HS-27A (cell line): ENCODE results near the gene ARHGAP18.

Experiments used
- DNase-seq: peaks from one replicate; pipeline ENCODE4 v3.0.0-alpha.2; 2012; ENCODE audit warnings: low read depth, missing footprints

ARHGAP18 gene

GRCh38 chr6:129665555-129665954 is 44.4 kb downstream of the ARHGAP18 start:
- DNase-seq, result no peak

- no peak for DNase-seq
Measured at GRCh38 chr6:129663531-129663930, 46.4 kb downstream of the ARHGAP18 start.

- no peak for DNase-seq
Measured at GRCh38 chr6:129662980-129663431, 47.0 kb downstream of the ARHGAP18 start.

- no peak for DNase-seq
Measured at GRCh38 chr6:129662406-129662766, 47.6 kb downstream of the ARHGAP18 start.

GRCh38 chr6:129661536-129662405 is 48.2 kb downstream of the ARHGAP18 start:
- DNase-seq, result no peak

GRCh38 chr6:129660346-129660676 is 49.7 kb downstream of the ARHGAP18 start:
- DNase-seq, result no peak

GRCh38 chr6:129659590-129660345 is 50.2 kb downstream of the ARHGAP18 start:
- DNase-seq, result no peak

GRCh38 chr6:129659167-129659566 is 50.8 kb downstream of the ARHGAP18 start:
- DNase-seq, result no peak

- no peak for DNase-seq
Measured at GRCh38 chr6:129657483-129657882, 52.5 kb downstream of the ARHGAP18 start.

- no peak for DNase-seq
Measured at GRCh38 chr6:129655334-129655733, 54.6 kb downstream of the ARHGAP18 start.

- no peak for DNase-seq
Measured at GRCh38 chr6:129653746-129654145, 56.2 kb downstream of the ARHGAP18 start.

- DNase-seq, result no peak
Measured at GRCh38 chr6:129653229-129653628, 56.7 kb downstream of the ARHGAP18 start.

GRCh38 chr6:129651291-129651691 is 58.7 kb downstream of the ARHGAP18 start:
- no peak for DNase-seq

GRCh38 chr6:129648819-129649491 is 61.0 kb downstream of the ARHGAP18 start:
- DNase-seq, result no peak

- DNase-seq, result no peak
Measured at GRCh38 chr6:129647044-129647443, 62.9 kb downstream of the ARHGAP18 start.

GRCh38 chr6:129646642-129647041 is 63.3 kb downstream of the ARHGAP18 start:
- no peak for DNase-seq

- no peak for DNase-seq
Measured at GRCh38 chr6:129645830-129646579, 64.0 kb downstream of the ARHGAP18 start.

GRCh38 chr6:129645106-129645829 is 64.7 kb downstream of the ARHGAP18 start:
- no peak for DNase-seq

- peak; percentile 79 for DNase-seq
Measured at GRCh38 chr6:129644567-129645015, 65.4 kb downstream of the ARHGAP18 start.

GRCh38 chr6:129643968-129644367 is 66.0 kb downstream of the ARHGAP18 start:
- no peak for DNase-seq

GRCh38 chr6:129643176-129643575 is 66.8 kb downstream of the ARHGAP18 start:
- DNase-seq, result no peak
